Endothelial cell of umbilical vein (primary cell): ENCODE data around the gene ACHE. TPM values are rescaled to one million over a fixed set of nuclear protein-coding genes. Genes with fewer than 3 reads are reported as not detected.

Source experiments
- BruUV-seq: library from RNA; stranded (reverse); fragments of 400-500 nt; replicated peaks from 2 replicates; lab custom pipeline; 2021; lab: Mats Ljungman, UMichigan
- CTCF ChIA-PET: fragments of 300-600, 350-600 bp; sonication (Branson Sonifier 250); formaldehyde crosslinking; loops from one replicate; lab custom pipeline; 2021; ENCODE audit warnings: antibody characterized with exemption, inconsistent platforms; lab: Charles Lee
- POLR2A ChIA-PET: fragments of 300-600, 350-600 bp; sonication (Branson Sonifier 250); formaldehyde crosslinking; loops from one replicate; lab custom pipeline; 2021; ENCODE audit warnings: antibody characterized with exemption, inconsistent platforms; lab: Charles Lee
- DNase-seq: peaks from one replicate; pipeline ENCODE4 v3.0.0-alpha.2; 2011; ENCODE audit warnings: low read depth, low spot score
- FAIRE-seq: peaks from 2 replicates; lab custom pipeline; 2011; peaks lifted over from hg19 to GRCh38; lab: Jason Lieb, UNC
- H2AFZ ChIP-seq: 2 replicates; pipeline ENCODE4 v1.6.0; 2012; ENCODE audit warnings: low read depth, low read length, control low read depth, inconsistent platforms
- H3K27ac ChIP-seq: 2 replicates; pipeline ENCODE4 v1.5.1; 2011; ENCODE audit warnings: low read depth, mild to moderate bottlenecking, control low read depth, low read length, moderate library complexity; ENCODE audit not compliant: insufficient read depth
- H3K27me3 ChIP-seq, 2 experiments: 2 replicates each; pipeline versions ENCODE4 v1.6.0 to v1.6.1; 2011; ENCODE audit warnings: low read length in 2 of 2, mixed read lengths in 1 of 2; ENCODE audit not compliant: control insufficient read depth in 2 of 2, insufficient read depth in 2 of 2
- H3K36me3 ChIP-seq, 2 experiments: 2 replicates in 1 of 2; 3 replicates in 1 of 2; pipeline ENCODE4 v1.5.1; 2011; ENCODE audit warnings: low read length in 2 of 2, mild to moderate bottlenecking in 1 of 2, moderate library complexity in 1 of 2; ENCODE audit not compliant: control insufficient read depth in 2 of 2, insufficient read depth in 2 of 2; ENCODE audit errors: extremely low read depth in 1 of 2
- H3K4me1 ChIP-seq: 3 replicates; pipeline ENCODE4 v1.5.1; 2011; ENCODE audit warnings: mild to moderate bottlenecking, low read length; ENCODE audit not compliant: control insufficient read depth, insufficient read depth; ENCODE audit errors: extremely low read depth
- H3K4me2 ChIP-seq: 2 replicates; pipeline ENCODE4 v1.6.1; 2011; ENCODE audit warnings: low read length, control low read depth, mixed read lengths; ENCODE audit not compliant: insufficient read depth
- H3K4me3 ChIP-seq, 3 experiments: fragments of 200-600 bp in 1 of 3; sonication (generic), shearing (Covaris generic) in 1 of 3; replicated peaks in 1 of 3; 2 replicates each; pipeline ENCODE4 v1.5.1; 2011 to 2016; ENCODE audit warnings: control low read depth in 3 of 3, low read length in 3 of 3, mild to moderate bottlenecking in 2 of 3, inconsistent platforms in 1 of 3, low read depth in 1 of 3, moderate library complexity in 1 of 3; ENCODE audit not compliant: insufficient read depth in 1 of 3
- H3K79me2 ChIP-seq: 2 replicates; pipeline ENCODE4 v1.6.0; 2012; ENCODE audit warnings: low read length, inconsistent platforms; ENCODE audit not compliant: control insufficient read depth, insufficient read depth
- H3K9ac ChIP-seq: replicated peaks from 2 replicates; pipeline ENCODE3; 2011; ENCODE audit warnings: low read length, control low read depth; ENCODE audit not compliant: insufficient read depth; ENCODE audit errors: extremely low read depth
- H3K9me1 ChIP-seq: replicated peaks from 3 replicates; pipeline ENCODE4 v1.6.0; 2011; ENCODE audit warnings: mild to moderate bottlenecking, low read length; ENCODE audit not compliant: control insufficient read depth, insufficient read depth; ENCODE audit errors: extremely low read depth
- H3K9me3 ChIP-seq: replicated peaks from 2 replicates; pipeline ENCODE4 v1.5.1; 2012; ENCODE audit warnings: low read length, inconsistent platforms; ENCODE audit not compliant: control insufficient read depth, insufficient read depth
- H4K20me1 ChIP-seq: replicated peaks from 2 replicates; pipeline ENCODE3; 2011; ENCODE audit warnings: mild to moderate bottlenecking, low read length; ENCODE audit not compliant: control insufficient read depth, insufficient read depth; ENCODE audit errors: extremely low read depth
- CTCF ChIP-seq, 2 donors: IDR thresholded peaks; 1 replicate in 1 of 2; 2 replicates in 1 of 2; pipeline ENCODE4 v1.5.1; 2011; ENCODE audit warnings: low read length in 2 of 2, mild to moderate bottlenecking in 2 of 2, moderate library complexity in 2 of 2, control low read depth in 1 of 2, inconsistent platforms in 1 of 2, low read depth in 1 of 2; ENCODE audit not compliant: insufficient read depth in 1 of 2; ENCODE audit errors: extremely low read depth in 1 of 2
- EZH2 ChIP-seq: IDR thresholded peaks from 2 replicates; pipeline ENCODE4 v1.6.1; 2012; ENCODE audit warnings: borderline replicate concordance, low read depth, mild to moderate bottlenecking, moderate library complexity, low read length, inconsistent platforms; ENCODE audit not compliant: severe bottlenecking
- FOS ChIP-seq: IDR thresholded peaks from 2 replicates; pipeline ENCODE4 v1.6.1; 2011; ENCODE audit warnings: mild to moderate bottlenecking, low read length, moderate library complexity, borderline replicate concordance; ENCODE audit not compliant: insufficient read depth
- GATA2 ChIP-seq: IDR thresholded peaks from 2 replicates; pipeline ENCODE4 v1.7.0; 2011; ENCODE audit warnings: low read depth, mild to moderate bottlenecking, moderate library complexity, mixed read lengths, low read length; ENCODE audit not compliant: insufficient read length, insufficient read depth
- JUN ChIP-seq: IDR thresholded peaks from 2 replicates; pipeline ENCODE4 v1.6.1; 2011; ENCODE audit warnings: borderline replicate concordance, low read depth; ENCODE audit not compliant: insufficient read length, insufficient read depth
- MAX ChIP-seq: IDR thresholded peaks from 2 replicates; pipeline ENCODE4 v1.6.1; 2011; ENCODE audit not compliant: insufficient read depth, insufficient read length
- MYC ChIP-seq: IDR thresholded peaks from one replicate; pipeline ENCODE4 v1.6.1; 2011; ENCODE audit warnings: mild to moderate bottlenecking, low read depth, low read length
- POLR2A ChIP-seq: IDR thresholded peaks from 2 replicates; pipeline ENCODE4 v1.6.1; 2012; ENCODE audit warnings: low read depth, mild to moderate bottlenecking, control low read depth, low read length
- POLR2AphosphoS5 ChIP-seq: IDR thresholded peaks from 2 replicates; pipeline ENCODE4 v1.6.1; 2012; ENCODE audit warnings: low read depth, mild to moderate bottlenecking, control low read depth, low read length, moderate library complexity; ENCODE audit not compliant: insufficient read depth
- dilution Hi-C: fragments of 300-500 bp; cut with MboI; formaldehyde crosslinking; loops from one replicate; pipeline ENCODE4 v1.15.0; 2019; ENCODE audit warnings: low sequenced_read_pairs; ENCODE audit not compliant: extremely low pct_ligation_motif_present
- intact Hi-C: fragments of 100-400 bp; cut with micrococcal nuclease; formaldehyde crosslinking; loops from one replicate; pipeline ENCODE4 v1.10.0; 2022
- polyA plus RNA-seq, 4 experiments: library from polyadenylated mRNA; depleted of rRNA in 3 of 4; stranded (reverse) in 3 of 4; unstranded in 1 of 4; fragments of >200 nt; gene quantifications; 2 replicates each; pipeline versions ENCODE4 v1.2.1 to v1.2.3, GENCODE V29; 2011 to 2012; ENCODE audit warnings: missing spikeins in 1 of 4
- total RNA-seq: library from RNA; stranded (reverse); gene quantifications from 2 replicates; pipeline ENCODE4 v1.2.3, GENCODE V29; 2021

The ACHE gene
- total and polyA plus RNA-seq, 2 donors (not counting 3 experiments of a cell fraction or from before 2014, with no cell fraction given), result 0.18 to 0.28 TPM

GRCh38 chr7:100878685-100879084, 17.0 kb downstream of the ACHE start:
- CTCF ChIA-PET, result no interaction called here

More at GRCh38 chr7:100878685-100879084, 17.0 kb downstream of the ACHE start:
- peaks cover 19% of the 10 kb centered on the region for H3K4me1 ChIP-seq
- intact Hi-C loops (no loop called here), dilution Hi-C loops (no loop called here)
- no peaks in the 10 kb centered on the region for H3K27me3 ChIP-seq
- no peaks in the 10 kb centered on the region for H3K9me1 ChIP-seq
- no peak overlapping the region for H3K4me3 ChIP-seq
- no peak overlapping the region for H2AFZ ChIP-seq
- H3K79me2 ChIP-seq, result peaks cover 69% of the 10 kb centered on the region
- FAIRE-seq (peak; percentile 64), DNase-seq (no peak)
- POLR2A ChIA-PET, result no interaction called here
- BruUV-seq, result no TSS peak
- no peaks in the 10 kb centered on the region for H3K9me3 ChIP-seq
- H3K27ac ChIP-seq, result no peak overlapping the region
- H3K9ac ChIP-seq, result no peak overlapping the region
- H3K4me2 ChIP-seq, result no peak overlapping the region
- H4K20me1 ChIP-seq, result no peaks in the 10 kb centered on the region
- TF ChIP-seq FOS, result no peak
- TF ChIP-seq JUN, result no peak
- TF ChIP-seq MAX, result no peak
- TF ChIP-seq EZH2, result no peak
- TF ChIP-seq POLR2A, result no peak
- TF ChIP-seq GATA2, result no peak
- TF ChIP-seq MYC, result no peak
- no peak for TF ChIP-seq POLR2AphosphoS5
- no peak for TF ChIP-seq CTCF (IDR thresholded peaks at IDR 0.05; ENCODE audit: extremely low read depth in 1 of 2, insufficient read depth in 1 of 2, low read depth in 1 of 2, low read length in 2 of 2)
- H3K36me3 ChIP-seq, result peaks cover 20 to 28% of the 10 kb centered on the region in 2 experiments
